Upper lobe of left lung (tissue), 6 donors: ENCODE results near the gene VSIR. TPM values are rescaled to one million over a fixed set of nuclear protein-coding genes. Genes with fewer than 3 reads are reported as not detected.

ENCODE experiments used
- ATAC-seq, 2 donors: fragments of 200-7000 bp; cut with Tn5 transposase; one replicate each; pipeline ENCODE4 v1.9.1; 2022; ENCODE audit warnings: mild to moderate bottlenecking in 2 of 2, moderate library complexity in 2 of 2; ENCODE audit not compliant: low FRiP score in 2 of 2
- DNase-seq, 2 donors: peaks; one replicate each; pipeline ENCODE4 v3.0.0-alpha.2; 2019 to 2020
- H3K27ac ChIP-seq, 4 donors: fragments of 200-600 bp; sonication (generic); one replicate each; pipeline ENCODE4 v1.5.1; 2016 to 2019
- H3K27me3 ChIP-seq, 4 donors: fragments of 200-600 bp; sonication (generic); one replicate each; pipeline ENCODE4 v1.5.1; 2017 to 2019
- H3K36me3 ChIP-seq, 4 donors: fragments of 200-600 bp; sonication (generic); one replicate each; pipeline ENCODE4 v1.5.1; 2016 to 2019
- H3K4me1 ChIP-seq, 4 donors: fragments of 200-600 bp; sonication (generic); one replicate each; pipeline ENCODE4 v1.5.1; 2018 to 2019
- H3K4me3 ChIP-seq, 4 donors: fragments of 200-600 bp; sonication (generic); one replicate each; pipeline ENCODE4 v1.5.1; 2017 to 2019; ENCODE audit warnings: mild to moderate bottlenecking in 2 of 4, moderate library complexity in 1 of 4
- H3K9me3 ChIP-seq, 4 donors: fragments of 200-600 bp; sonication (generic); one replicate each; pipeline ENCODE4 v1.5.1; 2018 to 2019
- CTCF ChIP-seq, 6 experiments: fragments of 450-650 bp in 4 of 6; fragments of 200-600 bp in 2 of 6; sonication (generic) in 2 of 6; IDR thresholded peaks; one replicate each; pipeline ENCODE4 v1.5.1; 2016 to 2019; ENCODE audit warnings: antibody characterized with exemption in 6 of 6
- EP300 ChIP-seq, 4 donors: sonication (generic); formaldehyde crosslinking; IDR thresholded peaks; one replicate each; pipeline ENCODE4 v1.5.1; 2017; ENCODE audit warnings: antibody characterized with exemption in 4 of 4, control low read depth in 2 of 4
- POLR2A ChIP-seq, 4 donors: fragments of 450-650 bp; IDR thresholded peaks; one replicate each; pipeline ENCODE4 v1.5.1; 2016 to 2017; ENCODE audit warnings: antibody characterized with exemption in 4 of 4, mild to moderate bottlenecking in 2 of 4
- POLR2AphosphoS5 ChIP-seq, 2 donors: sonication (generic); formaldehyde crosslinking; IDR thresholded peaks; one replicate each; pipeline ENCODE4 v1.5.1; 2017; ENCODE audit warnings: antibody characterized with exemption in 2 of 2
- WGBS, 2 donors: methylation state at CpG; one replicate each; pipeline ENCODE4 v1.1.5; 2017 to 2018; 5-methylcytosine and 5-hydroxymethylcytosine counted together
- total RNA-seq, 6 donors: library from RNA; depleted of rRNA in 4 of 6; stranded (reverse); fragments of >200 nt in 4 of 6; gene quantifications; one replicate each; pipeline versions ENCODE4 v1.1.0 to v1.2.1, GENCODE V29; 2016 to 2021
- donor health status: DM: no; HTN: no; CAD: no; lungs with moderate emphysema.
- donor health status: DM: no; HTN: yes; CAD: no; lungs with severe emphysema.

VSIR gene
- total RNA-seq = 100 to 1,000 TPM in 2 of 6 donors, 10 to 100 TPM in 4; 51.7 to 167 (median 92.5) TPM

GRCh38 chr10:71773221-71773971 is at the start of gene VSIR:
TSS of gene VSIR (minus strand) at chr10:71773520. CDS start at chr10:71773439, 81 bp downstream.
- Histone ChIP-seq H3K27me3 (no peaks in the 10 kb centered on the region), H3K4me3 (peak within 1 kb of the TSS; percentile 67 to 84 (median 78)), H3K4me1 (peaks cover 60 to 80% (median 70%) of the 10 kb centered on the region in 4 donors), H3K9me3 (no peaks in the 10 kb centered on the region), H3K27ac (peak within 1 kb of the TSS; percentile 88 to 97 (median 96)), H3K36me3 (peaks cover 0 to 14% (median 0%) of the 10 kb centered on the region in 4 donors)
- DNase-seq (peak; percentile 95 to 99), ATAC-seq (peak; percentile 93 to 95)
- 1 to 2% methylated on average over 13 to 24 of the region's 55 CpGs for WGBS, 2 donors
- TF ChIP-seq CTCF (IDR thresholded peaks at IDR 0.05) (peak; percentile 94 to 99 (median 98)), EP300 (IDR thresholded peaks at IDR 0.05) (peak in 1 of 4 donors; percentile 37), POLR2A (IDR thresholded peaks at IDR 0.05) (peak; percentile 19 to 98 (median 97)), POLR2AphosphoS5 (IDR thresholded peaks at IDR 0.05) (peak; percentile 80 to 94)

- peaks cover 46 to 100% (median 96%) of the 10 kb centered on the region in 4 donors for H3K36me3 ChIP-seq
- ATAC-seq (no peak), DNase-seq (no peak)
- no peak overlapping the region for H3K27ac ChIP-seq
- H3K4me3 ChIP-seq = no peak overlapping the region
- H3K4me1 ChIP-seq = peaks cover 0 to 10% (median 5%) of the 10 kb centered on the region in 4 donors
- TF ChIP-seq EP300 (IDR thresholded peaks at IDR 0.05) = no peak
- no peak for TF ChIP-seq POLR2A (IDR thresholded peaks at IDR 0.05)
- TF ChIP-seq CTCF (IDR thresholded peaks at IDR 0.05) = no peak
- no peak for TF ChIP-seq POLR2AphosphoS5 (IDR thresholded peaks at IDR 0.05)
- no peaks in the 10 kb centered on the region for H3K27me3 ChIP-seq
- 81 to 85% methylated on average over 8 to 9 of the region's 9 CpGs for WGBS, 2 donors
- no peaks in the 10 kb centered on the region for H3K9me3 ChIP-seq
These were observed 48.8 kb upstream of the VSIR start for GRCh38 chr10:71821909-71822763.

GRCh38 chr10:71820966-71821365 is 47.6 kb upstream of the VSIR start:
- ATAC-seq (no peak), DNase-seq (no peak)
- no peaks in the 10 kb centered on the region for H3K9me3 ChIP-seq
- TF ChIP-seq CTCF (IDR thresholded peaks at IDR 0.05) = no peak
- TF ChIP-seq POLR2A (IDR thresholded peaks at IDR 0.05) = no peak
- no peak for TF ChIP-seq EP300 (IDR thresholded peaks at IDR 0.05)
- no peak for TF ChIP-seq POLR2AphosphoS5 (IDR thresholded peaks at IDR 0.05)
- no peaks in the 10 kb centered on the region for H3K27me3 ChIP-seq
- no peak overlapping the region for H3K27ac ChIP-seq
- peaks cover 0 to 14% (median 5%) of the 10 kb centered on the region in 4 donors for H3K4me1 ChIP-seq
- 82 to 89% methylated on average over 8 of the region's 8 CpGs for WGBS, 2 donors
- no peak overlapping the region for H3K4me3 ChIP-seq
- peaks cover 49 to 100% (median 96%) of the 10 kb centered on the region in 4 donors for H3K36me3 ChIP-seq

- ATAC-seq (no peak), DNase-seq (no peak)
- TF ChIP-seq POLR2A (IDR thresholded peaks at IDR 0.05) (no peak), POLR2AphosphoS5 (IDR thresholded peaks at IDR 0.05) (no peak), CTCF (IDR thresholded peaks at IDR 0.05) (no peak), EP300 (IDR thresholded peaks at IDR 0.05) (no peak)
- no peak overlapping the region for H3K4me3 ChIP-seq
- WGBS, 2 donors = 89 to 97% methylated on average over 3 to 6 of the region's 6 CpGs
- peaks cover 48 to 100% (median 92%) of the 10 kb centered on the region in 4 donors for H3K36me3 ChIP-seq
- H3K9me3 ChIP-seq = no peaks in the 10 kb centered on the region
- H3K4me1 ChIP-seq = peaks cover 0 to 7% (median 3%) of the 10 kb centered on the region in 4 donors
- peak overlapping the region in 1 of 4 donors; percentile 37 for H3K27ac ChIP-seq
- no peaks in the 10 kb centered on the region for H3K27me3 ChIP-seq
These were observed 46.7 kb upstream of the VSIR start for GRCh38 chr10:71819985-71820384.
